ENCODE data around the gene LZTS3.
"Not testable (repeated sequence)": the region's sequence is repeated elsewhere in the genome, so short reads cannot be mapped to it uniquely, and the experiment has no call there.

Gene LZTS3

DNA sequence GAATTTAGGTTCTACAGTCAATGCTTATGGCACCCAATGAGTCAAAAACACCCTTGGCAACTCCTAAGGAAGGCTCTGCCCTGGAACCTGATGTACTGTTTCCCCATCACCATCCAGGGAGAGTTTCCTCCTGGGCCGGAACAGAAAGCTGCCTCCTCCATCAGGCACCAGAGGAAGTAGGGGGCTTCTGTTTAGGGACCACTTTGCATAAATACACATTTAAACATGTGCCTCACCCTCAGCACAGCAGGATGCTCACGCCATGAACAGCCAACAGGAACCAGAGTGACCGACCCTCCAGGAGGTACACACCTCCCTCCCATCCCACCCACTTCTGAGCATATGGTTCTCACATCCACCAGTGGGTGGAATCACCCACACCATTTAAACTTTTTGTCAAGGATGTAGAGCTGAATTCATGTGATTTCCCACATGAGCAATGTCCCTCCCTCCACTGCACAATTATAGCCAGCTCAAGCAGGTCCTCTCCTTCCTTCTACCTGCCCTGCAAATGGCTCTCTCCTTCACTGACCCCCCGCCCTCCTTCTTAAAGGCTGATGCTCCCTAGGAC lies 16.3 kb upstream of the LZTS3 start:
- no peak for DNase-seq (ENCODE audit: low read depth in 1 of 2, low spot score in 1 of 2)
- Histone ChIP-seq H3K27me3 (ENCODE audit: insufficient read depth, poor library complexity, severe bottlenecking) (no peaks in the 10 kb centered on the region), H3K4me3 (replicated peaks; ENCODE audit: insufficient read depth, low read length) (no peak overlapping the region), H3K27ac (replicated peaks) (no peak overlapping the region)
- TF ChIP-seq, protein P1, sequence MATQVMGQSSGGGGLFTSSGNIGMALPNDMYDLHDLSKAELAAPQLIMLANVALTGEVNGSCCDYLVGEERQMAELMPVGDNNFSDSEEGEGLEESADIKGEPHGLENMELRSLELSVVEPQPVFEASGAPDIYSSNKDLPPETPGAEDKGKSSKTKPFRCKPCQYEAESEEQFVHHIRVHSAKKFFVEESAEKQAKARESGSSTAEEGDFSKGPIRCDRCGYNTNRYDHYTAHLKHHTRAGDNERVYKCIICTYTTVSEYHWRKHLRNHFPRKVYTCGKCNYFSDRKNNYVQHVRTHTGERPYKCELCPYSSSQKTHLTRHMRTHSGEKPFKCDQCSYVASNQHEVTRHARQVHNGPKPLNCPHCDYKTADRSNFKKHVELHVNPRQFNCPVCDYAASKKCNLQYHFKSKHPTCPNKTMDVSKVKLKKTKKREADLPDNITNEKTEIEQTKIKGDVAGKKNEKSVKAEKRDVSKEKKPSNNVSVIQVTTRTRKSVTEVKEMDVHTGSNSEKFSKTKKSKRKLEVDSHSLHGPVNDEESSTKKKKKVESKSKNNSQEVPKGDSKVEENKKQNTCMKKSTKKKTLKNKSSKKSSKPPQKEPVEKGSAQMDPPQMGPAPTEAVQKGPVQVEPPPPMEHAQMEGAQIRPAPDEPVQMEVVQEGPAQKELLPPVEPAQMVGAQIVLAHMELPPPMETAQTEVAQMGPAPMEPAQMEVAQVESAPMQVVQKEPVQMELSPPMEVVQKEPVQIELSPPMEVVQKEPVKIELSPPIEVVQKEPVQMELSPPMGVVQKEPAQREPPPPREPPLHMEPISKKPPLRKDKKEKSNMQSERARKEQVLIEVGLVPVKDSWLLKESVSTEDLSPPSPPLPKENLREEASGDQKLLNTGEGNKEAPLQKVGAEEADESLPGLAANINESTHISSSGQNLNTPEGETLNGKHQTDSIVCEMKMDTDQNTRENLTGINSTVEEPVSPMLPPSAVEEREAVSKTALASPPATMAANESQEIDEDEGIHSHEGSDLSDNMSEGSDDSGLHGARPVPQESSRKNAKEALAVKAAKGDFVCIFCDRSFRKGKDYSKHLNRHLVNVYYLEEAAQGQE (IDR thresholded peaks at IDR 0.05; ENCODE audit: insufficient replicate concordance, low read depth): no peak

DNA sequence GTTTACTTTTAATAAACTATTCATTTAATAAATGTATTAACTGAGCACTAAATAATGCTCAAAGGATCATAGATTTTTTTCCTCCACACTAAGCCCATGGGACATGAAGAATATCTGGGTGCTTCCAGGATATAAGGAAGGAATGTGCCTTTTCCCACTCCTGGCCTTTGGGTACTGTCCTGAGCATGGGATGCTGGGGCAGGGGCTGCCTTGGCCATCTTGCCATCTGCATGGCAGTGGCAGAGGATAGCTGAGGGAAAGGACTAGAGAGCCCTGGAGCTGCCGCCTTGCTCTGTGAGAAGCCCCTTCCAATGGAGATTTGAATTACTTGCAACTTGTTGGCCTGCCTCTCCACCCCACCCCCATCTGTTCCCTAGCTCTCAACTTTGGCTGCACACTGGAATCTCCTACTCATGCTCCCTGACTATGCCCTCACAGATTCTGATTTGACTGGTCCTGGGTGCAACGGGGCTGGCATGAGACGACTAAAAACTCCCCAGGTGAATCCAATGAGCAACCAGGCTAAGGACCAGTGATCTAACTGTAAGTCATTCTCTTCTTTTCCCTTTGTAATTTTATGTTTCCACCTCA lies 15.6 kb upstream of the LZTS3 start:
- TF ChIP-seq SPI1 (IDR thresholded peaks at IDR 0.05; ENCODE audit: borderline replicate concordance, low read depth) (no peak), GABPA (IDR thresholded peaks at IDR 0.05; ENCODE audit: low read depth) (no peak), POLR2AphosphoS5 (IDR thresholded peaks at IDR 0.05; ENCODE audit: low read depth) (0 out of 2 replicates have a peak, but pooled peaks have one; percentile 10)
- no peak for DNase-seq (ENCODE audit: low read depth in 1 of 2, low spot score in 1 of 2)
- Histone ChIP-seq H3K27me3 (ENCODE audit: insufficient read depth, poor library complexity, severe bottlenecking) (no peaks in the 10 kb centered on the region), H3K4me3 (replicated peaks; ENCODE audit: insufficient read depth, low read length) (no peak overlapping the region), H3K27ac (replicated peaks) (no peak overlapping the region)

DNA sequence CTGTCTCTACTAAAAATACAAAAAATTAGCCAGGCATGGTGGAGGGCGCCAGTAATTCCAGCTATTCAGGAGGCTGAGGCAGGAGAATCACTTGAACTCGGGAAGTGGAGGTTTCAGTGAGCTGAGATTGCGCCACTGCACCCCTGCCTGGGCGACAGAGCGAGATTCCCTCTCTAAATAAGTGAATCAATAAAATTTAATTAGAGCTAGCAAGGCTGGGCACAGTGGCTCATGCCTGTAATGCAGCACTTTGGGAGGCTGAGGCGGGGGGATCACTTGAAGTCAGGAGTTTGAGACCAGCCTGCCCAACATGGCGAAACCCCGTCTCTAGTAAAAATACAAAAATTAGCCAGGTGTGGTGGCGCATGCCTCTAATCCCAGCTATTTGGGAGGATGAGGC lies 14.5 kb upstream of the LZTS3 start:
- H3K4me3 ChIP-seq (replicated peaks; ENCODE audit: insufficient read depth, low read length); H3K27me3 ChIP-seq (ENCODE audit: insufficient read depth, poor library complexity, severe bottlenecking); DNase-seq (ENCODE audit: low read depth in 1 of 2, low spot score in 1 of 2); H3K27ac ChIP-seq (replicated peaks): not testable (repeated sequence)

DNA sequence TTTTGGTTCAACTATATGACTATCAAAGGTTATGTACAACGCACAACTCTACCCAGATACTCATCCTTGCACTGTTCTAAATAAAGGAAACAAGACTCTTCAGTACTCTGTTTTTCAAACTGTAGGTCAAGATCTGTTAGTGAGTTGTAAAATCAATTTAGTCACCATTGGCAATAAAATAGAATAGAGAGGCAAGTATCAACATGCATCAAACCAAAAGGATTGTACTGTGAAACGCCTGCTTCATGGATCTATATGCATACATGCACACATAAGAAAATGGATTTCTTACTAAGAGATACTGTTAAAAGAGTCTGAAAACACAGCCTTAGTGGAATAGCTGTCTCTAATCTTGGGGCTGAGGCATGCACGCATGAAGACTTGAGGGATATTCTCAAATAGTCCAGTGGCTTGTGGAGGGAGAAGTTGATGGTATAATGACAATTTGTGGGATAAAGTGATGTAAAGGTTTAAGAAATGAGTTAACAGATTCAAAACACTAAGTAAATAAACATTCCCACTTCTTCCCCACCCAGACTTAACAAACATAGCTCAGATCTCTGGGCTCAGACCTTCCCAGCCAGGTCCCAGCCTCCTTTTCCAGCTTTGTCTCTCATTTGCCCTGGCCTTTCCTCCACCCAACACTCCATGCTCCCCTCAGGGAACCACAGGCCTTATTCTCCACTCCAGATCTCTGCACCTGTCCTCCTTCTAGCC lies 10.7 kb upstream of the LZTS3 start:
- Histone ChIP-seq H3K4me3 (replicated peaks; ENCODE audit: insufficient read depth, low read length) (no peak overlapping the region), H3K27me3 (ENCODE audit: insufficient read depth, poor library complexity, severe bottlenecking) (no peaks in the 10 kb centered on the region), H3K27ac (replicated peaks) (no peak overlapping the region)
- DNase-seq (ENCODE audit: low read depth in 1 of 2, low spot score in 1 of 2): no peak
- TF ChIP-seq SPI1 (IDR thresholded peaks at IDR 0.05; ENCODE audit: borderline replicate concordance, low read depth) (no peak), GABPA (IDR thresholded peaks at IDR 0.05; ENCODE audit: low read depth) (no peak), POLR2AphosphoS5 (IDR thresholded peaks at IDR 0.05; ENCODE audit: low read depth) (no peak)
- TF ChIP-seq, protein P2, sequence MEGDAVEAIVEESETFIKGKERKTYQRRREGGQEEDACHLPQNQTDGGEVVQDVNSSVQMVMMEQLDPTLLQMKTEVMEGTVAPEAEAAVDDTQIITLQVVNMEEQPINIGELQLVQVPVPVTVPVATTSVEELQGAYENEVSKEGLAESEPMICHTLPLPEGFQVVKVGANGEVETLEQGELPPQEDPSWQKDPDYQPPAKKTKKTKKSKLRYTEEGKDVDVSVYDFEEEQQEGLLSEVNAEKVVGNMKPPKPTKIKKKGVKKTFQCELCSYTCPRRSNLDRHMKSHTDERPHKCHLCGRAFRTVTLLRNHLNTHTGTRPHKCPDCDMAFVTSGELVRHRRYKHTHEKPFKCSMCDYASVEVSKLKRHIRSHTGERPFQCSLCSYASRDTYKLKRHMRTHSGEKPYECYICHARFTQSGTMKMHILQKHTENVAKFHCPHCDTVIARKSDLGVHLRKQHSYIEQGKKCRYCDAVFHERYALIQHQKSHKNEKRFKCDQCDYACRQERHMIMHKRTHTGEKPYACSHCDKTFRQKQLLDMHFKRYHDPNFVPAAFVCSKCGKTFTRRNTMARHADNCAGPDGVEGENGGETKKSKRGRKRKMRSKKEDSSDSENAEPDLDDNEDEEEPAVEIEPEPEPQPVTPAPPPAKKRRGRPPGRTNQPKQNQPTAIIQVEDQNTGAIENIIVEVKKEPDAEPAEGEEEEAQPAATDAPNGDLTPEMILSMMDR (IDR thresholded peaks at IDR 0.05; ENCODE audit: insufficient read depth, low read length): no peak
- TF ChIP-seq, protein P1 (IDR thresholded peaks at IDR 0.05; ENCODE audit: insufficient replicate concordance, low read depth): no peak

DNA sequence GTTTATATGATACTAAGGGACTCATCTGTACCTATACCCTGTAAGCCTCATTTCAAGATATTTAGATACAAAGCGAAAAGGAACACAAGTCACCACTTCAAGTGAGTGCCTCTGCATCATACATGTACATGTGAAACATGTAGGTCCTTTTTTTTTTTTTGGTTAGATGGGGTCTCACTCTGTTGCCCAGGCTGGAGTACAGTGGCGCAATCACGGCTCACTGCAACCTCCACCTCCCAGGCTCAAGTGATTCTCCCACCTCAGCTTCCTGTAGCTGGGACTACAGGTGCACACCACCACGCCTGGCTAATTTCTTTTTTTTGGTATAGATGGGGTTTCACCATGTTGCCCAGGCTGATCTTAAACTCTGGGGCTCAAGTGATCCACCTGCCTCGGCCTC lies 9.1 kb upstream of the LZTS3 start:
- not testable (repeated sequence) for DNase-seq (ENCODE audit: low read depth in 1 of 2, low spot score in 1 of 2); H3K4me3 ChIP-seq (replicated peaks; ENCODE audit: insufficient read depth, low read length); H3K27me3 ChIP-seq (ENCODE audit: insufficient read depth, poor library complexity, severe bottlenecking); H3K27ac ChIP-seq (replicated peaks)

DNA sequence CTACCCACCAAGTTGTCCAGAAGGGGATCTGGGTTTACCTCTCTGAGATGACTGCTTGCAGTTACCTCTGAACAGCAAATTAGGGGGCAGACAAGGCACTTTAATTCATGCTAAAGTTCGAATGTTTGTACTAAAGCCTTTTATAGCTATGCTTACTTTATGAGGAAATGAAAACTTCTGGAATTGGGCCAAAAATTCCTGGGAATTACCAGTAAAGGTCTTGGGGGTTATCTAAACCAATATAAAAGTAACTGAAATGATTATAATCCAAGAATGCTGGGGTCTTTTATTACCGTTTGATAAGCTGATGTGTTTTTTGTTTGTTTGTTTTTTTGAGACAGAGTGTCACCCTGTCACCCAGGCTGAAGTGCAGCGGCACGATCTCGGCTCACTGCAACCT lies 7.9 kb upstream of the LZTS3 start:
- TF ChIP-seq SPI1 (IDR thresholded peaks at IDR 0.05; ENCODE audit: borderline replicate concordance, low read depth): no peak
- no peak for TF ChIP-seq POLR2AphosphoS5 (IDR thresholded peaks at IDR 0.05; ENCODE audit: low read depth)
- TF ChIP-seq, protein P2 (IDR thresholded peaks at IDR 0.05; ENCODE audit: insufficient read depth, low read length): no peak
- TF ChIP-seq, protein P1 (IDR thresholded peaks at IDR 0.05; ENCODE audit: insufficient replicate concordance, low read depth): no peak
- no peak for TF ChIP-seq GABPA (IDR thresholded peaks at IDR 0.05; ENCODE audit: low read depth)
- H3K27me3 ChIP-seq (ENCODE audit: insufficient read depth, poor library complexity, severe bottlenecking): no peaks in the 10 kb centered on the region
- no peak for DNase-seq (ENCODE audit: low read depth in 1 of 2, low spot score in 1 of 2)
- H3K27ac ChIP-seq (replicated peaks): no peak overlapping the region
- H3K4me3 ChIP-seq (replicated peaks; ENCODE audit: insufficient read depth, low read length): no peak overlapping the region
